Nephron progenitor cell (in vitro differentiated cells): ENCODE results near the gene ELOF1.
A peak's percentile ranks its signal among the peaks of the same experiment; 100 is the strongest.
"Not testable (repeated sequence)": the region's sequence is repeated elsewhere in the genome, so short reads cannot be mapped to it uniquely, and the experiment has no call there.

Experiments
- DNase-seq: peaks from one replicate; pipeline ENCODE4 v3.0.0; 2021
- H3K27ac Mint-ChIP-seq: 2 replicates; pipeline ENCODE4 v1.8.0; 2021; ENCODE audit warnings: mild to moderate bottlenecking, moderate library complexity, mixed read lengths
- H3K27me3 Mint-ChIP-seq: 2 replicates; pipeline ENCODE4 v1.8.0; 2021; ENCODE audit warnings: mild to moderate bottlenecking, low read depth, mixed read lengths; ENCODE audit not compliant: poor library complexity
- H3K36me3 Mint-ChIP-seq: 2 replicates; pipeline ENCODE4 v1.8.0; 2021; ENCODE audit warnings: low read depth, mixed read lengths
- H3K4me1 Mint-ChIP-seq: 2 replicates; pipeline ENCODE4 v1.8.0; 2021; ENCODE audit warnings: mixed read lengths
- H3K4me3 Mint-ChIP-seq: 2 replicates; pipeline ENCODE4 v1.8.0; 2021; ENCODE audit warnings: mild to moderate bottlenecking, moderate library complexity, mixed read lengths
- H3K9me3 Mint-ChIP-seq: 2 replicates; pipeline ENCODE4 v1.8.0; 2021; ENCODE audit warnings: mild to moderate bottlenecking, moderate library complexity, mixed read lengths
- CTCF ChIP-seq: fragments of 200-600 bp; sonication (generic); IDR thresholded peaks from 2 replicates; pipeline ENCODE4 v1.5.0; 2021; ENCODE audit warnings: antibody characterized with exemption

The ELOF1 gene

GRCh38 chr19:11558881-11559828 lies at the start of gene ELOF1:
TSS of gene ELOF1 (minus strand) at chr19:11559230. CDS start at chr19:11554347, 4,883 bp downstream.
- Mint-ChIP-seq H3K27ac (peak within 1 kb of the TSS; percentile 64), H3K4me1 (peaks cover 39% of the 10 kb centered on the region), H3K27me3 (peaks cover 10% of the 10 kb centered on the region), H3K9me3 (no peaks in the 10 kb centered on the region), H3K4me3 (peak within 1 kb of the TSS; percentile 87), H3K36me3 (peaks cover 7% of the 10 kb centered on the region)
- no peak for TF ChIP-seq CTCF
- peak; percentile 97 for DNase-seq

GRCh38 chr19:11606484-11606883 lies 47.5 kb upstream of the ELOF1 start:
- Mint-ChIP-seq H3K4me3 (no peak overlapping the region), H3K36me3 (peaks cover 100% of the 10 kb centered on the region), H3K27ac (no peak overlapping the region), H3K9me3 (peaks cover 100% of the 10 kb centered on the region), H3K27me3 (peaks cover 21% of the 10 kb centered on the region), H3K4me1 (no peaks in the 10 kb centered on the region)
- TF ChIP-seq CTCF = no peak
- no peak for DNase-seq

- not testable (repeated sequence) for H3K27ac Mint-ChIP-seq, DNase-seq
- H3K36me3 Mint-ChIP-seq = peaks cover 71% of the 10 kb centered on the region
- peaks cover 19% of the 10 kb centered on the region for H3K27me3 Mint-ChIP-seq
- peaks cover 12% of the 10 kb centered on the region for H3K4me1 Mint-ChIP-seq
- peaks cover 75% of the 10 kb centered on the region for H3K9me3 Mint-ChIP-seq
- H3K4me3 Mint-ChIP-seq = peak overlapping the region; percentile 95
These were observed 40.7 kb upstream of the ELOF1 start for GRCh38 chr19:11599704-11600103.

GRCh38 chr19:11598746-11599145 lies 39.7 kb upstream of the ELOF1 start:
- TF ChIP-seq CTCF = no peak
- Mint-ChIP-seq H3K4me1 (peaks cover 12% of the 10 kb centered on the region), H3K27me3 (peaks cover 15% of the 10 kb centered on the region), H3K9me3 (peaks cover 65% of the 10 kb centered on the region), H3K27ac (no peak overlapping the region), H3K36me3 (peaks cover 62% of the 10 kb centered on the region), H3K4me3 (peak overlapping the region; percentile 95)
- DNase-seq = no peak

- TF ChIP-seq CTCF = no peak
- peaks cover 14% of the 10 kb centered on the region for H3K27me3 Mint-ChIP-seq
- peaks cover 55% of the 10 kb centered on the region for H3K36me3 Mint-ChIP-seq
- no peak for DNase-seq
- peaks cover 12% of the 10 kb centered on the region for H3K4me1 Mint-ChIP-seq
- H3K9me3 Mint-ChIP-seq = peaks cover 59% of the 10 kb centered on the region
- H3K4me3 Mint-ChIP-seq = peak overlapping the region; percentile 95
- peak overlapping the region; percentile 87 for H3K27ac Mint-ChIP-seq
These were observed 39.1 kb upstream of the ELOF1 start for GRCh38 chr19:11598103-11598483.

GRCh38 chr19:11597202-11598102 lies 38.4 kb upstream of the ELOF1 start, which contains the start of gene ZNF627:
TSS of gene ZNF627 (plus strand) at chr19:11597483. CDS start at chr19:11597628, 145 bp downstream.
- TF ChIP-seq CTCF = no peak
- Mint-ChIP-seq H3K4me1 (peaks cover 12% of the 10 kb centered on the region), H3K4me3 (peak within 1 kb of the TSS; percentile 95), H3K27ac (peak within 1 kb of the TSS; percentile 99), H3K27me3 (peaks cover 9% of the 10 kb centered on the region), H3K36me3 (peaks cover 49% of the 10 kb centered on the region), H3K9me3 (peaks cover 52% of the 10 kb centered on the region)
- DNase-seq = peak; percentile 96
